Activated naive CD8-positive, alpha-beta T cell (primary cell): ENCODE measurements around the gene GNA12.

Source experiments
- H3K27ac Mint-ChIP-seq: one replicate; pipeline ENCODE4 v1.8.0; 2021; ENCODE audit warnings: mixed read lengths
- H3K27me3 Mint-ChIP-seq: one replicate; pipeline ENCODE4 v1.8.0; 2021; ENCODE audit warnings: mixed read lengths
- H3K36me3 Mint-ChIP-seq: one replicate; pipeline ENCODE4 v1.8.0; 2021; ENCODE audit warnings: mixed read lengths
- H3K4me1 Mint-ChIP-seq: one replicate; pipeline ENCODE4 v1.8.0; 2021; ENCODE audit warnings: low read depth, mixed read lengths
- H3K4me3 Mint-ChIP-seq: one replicate; pipeline ENCODE4 v1.8.0; 2021; ENCODE audit warnings: mild to moderate bottlenecking, mixed read lengths
- H3K9me3 Mint-ChIP-seq: one replicate; pipeline ENCODE4 v1.8.0; 2021; ENCODE audit warnings: low read depth, mixed read lengths

The GNA12 gene

GRCh38 chr7:2716906-2717292 is 127.2 kb downstream of the GNA12 start:
- peak overlapping the region; percentile 70 for H3K27ac Mint-ChIP-seq
- peaks cover 67% of the 10 kb centered on the region for H3K4me1 Mint-ChIP-seq
- no peaks in the 10 kb centered on the region for H3K27me3 Mint-ChIP-seq
- H3K36me3 Mint-ChIP-seq: peaks cover 2% of the 10 kb centered on the region
- H3K4me3 Mint-ChIP-seq: peak overlapping the region; percentile 46
- H3K9me3 Mint-ChIP-seq: no peaks in the 10 kb centered on the region

GRCh38 chr7:2716488-2716887 is 127.6 kb downstream of the GNA12 start:
- H3K36me3 Mint-ChIP-seq: peaks cover 2% of the 10 kb centered on the region
- peaks cover 70% of the 10 kb centered on the region for H3K4me1 Mint-ChIP-seq
- H3K27ac Mint-ChIP-seq: peak overlapping the region; percentile 82
- H3K9me3 Mint-ChIP-seq: no peaks in the 10 kb centered on the region
- H3K4me3 Mint-ChIP-seq: peak overlapping the region; percentile 71
- H3K27me3 Mint-ChIP-seq: no peaks in the 10 kb centered on the region

- no peaks in the 10 kb centered on the region for H3K9me3 Mint-ChIP-seq
- peaks cover 72% of the 10 kb centered on the region for H3K4me1 Mint-ChIP-seq
- peak overlapping the region; percentile 82 for H3K27ac Mint-ChIP-seq
- H3K27me3 Mint-ChIP-seq: no peaks in the 10 kb centered on the region
- H3K36me3 Mint-ChIP-seq: no peaks in the 10 kb centered on the region
- H3K4me3 Mint-ChIP-seq: peak overlapping the region; percentile 71
Observed at GRCh38 chr7:2715341-2716231, 128.5 kb downstream of the GNA12 start.

- H3K27me3 Mint-ChIP-seq: no peaks in the 10 kb centered on the region
- no peak overlapping the region for H3K27ac Mint-ChIP-seq
- H3K9me3 Mint-ChIP-seq: no peaks in the 10 kb centered on the region
- peak overlapping the region; percentile 71 for H3K4me3 Mint-ChIP-seq
- no peaks in the 10 kb centered on the region for H3K36me3 Mint-ChIP-seq
- peaks cover 78% of the 10 kb centered on the region for H3K4me1 Mint-ChIP-seq
Observed at GRCh38 chr7:2714636-2715035, 129.5 kb downstream of the GNA12 start.

GRCh38 chr7:2713978-2714377 is 130.1 kb downstream of the GNA12 start:
- H3K27me3 Mint-ChIP-seq: no peaks in the 10 kb centered on the region
- peaks cover 74% of the 10 kb centered on the region for H3K4me1 Mint-ChIP-seq
- no peaks in the 10 kb centered on the region for H3K36me3 Mint-ChIP-seq
- no peak overlapping the region for H3K27ac Mint-ChIP-seq
- no peak overlapping the region for H3K4me3 Mint-ChIP-seq
- no peaks in the 10 kb centered on the region for H3K9me3 Mint-ChIP-seq

- Mint-ChIP-seq H3K4me3 (no peak overlapping the region), H3K36me3 (no peaks in the 10 kb centered on the region), H3K4me1 (peaks cover 68% of the 10 kb centered on the region)
Observed at GRCh38 chr7:2713370-2713769, 130.7 kb downstream of the GNA12 start.

GRCh38 chr7:2711895-2712675 is 132.0 kb downstream of the GNA12 start:
- no peaks in the 10 kb centered on the region for H3K27me3 Mint-ChIP-seq

More at GRCh38 chr7:2713370-2713769, 130.7 kb downstream of the GNA12 start:
- Mint-ChIP-seq H3K27ac (no peak overlapping the region), H3K27me3 (no peaks in the 10 kb centered on the region), H3K9me3 (no peaks in the 10 kb centered on the region)

GRCh38 chr7:2710901-2711551 is 133.1 kb downstream of the GNA12 start:
- peaks cover 47% of the 10 kb centered on the region for H3K4me1 Mint-ChIP-seq
- H3K27ac Mint-ChIP-seq: no peak overlapping the region
- no peaks in the 10 kb centered on the region for H3K36me3 Mint-ChIP-seq
- H3K27me3 Mint-ChIP-seq: no peaks in the 10 kb centered on the region
- no peaks in the 10 kb centered on the region for H3K9me3 Mint-ChIP-seq
- no peak overlapping the region for H3K4me3 Mint-ChIP-seq

More at GRCh38 chr7:2711895-2712675, 132.0 kb downstream of the GNA12 start:
- no peaks in the 10 kb centered on the region for H3K36me3 Mint-ChIP-seq
- H3K4me1 Mint-ChIP-seq: peaks cover 57% of the 10 kb centered on the region
- no peaks in the 10 kb centered on the region for H3K9me3 Mint-ChIP-seq
- H3K4me3 Mint-ChIP-seq: no peak overlapping the region
- no peak overlapping the region for H3K27ac Mint-ChIP-seq

GRCh38 chr7:2710286-2710655 is 133.8 kb downstream of the GNA12 start:
- peak overlapping the region; percentile 46 for H3K4me3 Mint-ChIP-seq
- H3K27ac Mint-ChIP-seq: no peak overlapping the region
- H3K27me3 Mint-ChIP-seq: no peaks in the 10 kb centered on the region
- no peaks in the 10 kb centered on the region for H3K9me3 Mint-ChIP-seq
- peaks cover 40% of the 10 kb centered on the region for H3K4me1 Mint-ChIP-seq
- no peaks in the 10 kb centered on the region for H3K36me3 Mint-ChIP-seq

- Mint-ChIP-seq H3K4me1 (peaks cover 34% of the 10 kb centered on the region), H3K36me3 (no peaks in the 10 kb centered on the region), H3K9me3 (no peaks in the 10 kb centered on the region), H3K27ac (no peak overlapping the region), H3K4me3 (peak overlapping the region; percentile 46), H3K27me3 (no peaks in the 10 kb centered on the region)
Observed at GRCh38 chr7:2709553-2710285, 134.4 kb downstream of the GNA12 start.

- no peak overlapping the region for H3K4me3 Mint-ChIP-seq
- H3K4me1 Mint-ChIP-seq: peaks cover 26% of the 10 kb centered on the region
- no peak overlapping the region for H3K27ac Mint-ChIP-seq
- no peaks in the 10 kb centered on the region for H3K9me3 Mint-ChIP-seq
- no peaks in the 10 kb centered on the region for H3K27me3 Mint-ChIP-seq
- H3K36me3 Mint-ChIP-seq: no peaks in the 10 kb centered on the region
Observed at GRCh38 chr7:2708547-2709310, 135.4 kb downstream of the GNA12 start.

GRCh38 chr7:2708041-2708440 is 136.1 kb downstream of the GNA12 start:
- H3K27ac Mint-ChIP-seq: no peak overlapping the region
- no peak overlapping the region for H3K4me3 Mint-ChIP-seq
- no peaks in the 10 kb centered on the region for H3K36me3 Mint-ChIP-seq
- H3K9me3 Mint-ChIP-seq: no peaks in the 10 kb centered on the region
- H3K27me3 Mint-ChIP-seq: no peaks in the 10 kb centered on the region
- peaks cover 22% of the 10 kb centered on the region for H3K4me1 Mint-ChIP-seq

- Mint-ChIP-seq H3K36me3 (no peaks in the 10 kb centered on the region), H3K4me1 (peaks cover 22% of the 10 kb centered on the region), H3K27me3 (no peaks in the 10 kb centered on the region), H3K4me3 (no peak overlapping the region), H3K9me3 (no peaks in the 10 kb centered on the region), H3K27ac (no peak overlapping the region)
Observed at GRCh38 chr7:2707481-2707880, 136.6 kb downstream of the GNA12 start.

GRCh38 chr7:2706685-2707126 is 137.4 kb downstream of the GNA12 start:
- Mint-ChIP-seq H3K27ac (no peak overlapping the region), H3K9me3 (no peaks in the 10 kb centered on the region), H3K36me3 (no peaks in the 10 kb centered on the region), H3K4me1 (peaks cover 22% of the 10 kb centered on the region), H3K4me3 (no peak overlapping the region), H3K27me3 (no peaks in the 10 kb centered on the region)
